ENCODE data around the gene CHST8. TPM values are rescaled to one million over a fixed set of nuclear protein-coding genes. Genes with fewer than 3 reads are reported as not detected.

CHST8 gene
- total RNA-seq, 2 experiments from 2014 or later = not detected

DNA sequence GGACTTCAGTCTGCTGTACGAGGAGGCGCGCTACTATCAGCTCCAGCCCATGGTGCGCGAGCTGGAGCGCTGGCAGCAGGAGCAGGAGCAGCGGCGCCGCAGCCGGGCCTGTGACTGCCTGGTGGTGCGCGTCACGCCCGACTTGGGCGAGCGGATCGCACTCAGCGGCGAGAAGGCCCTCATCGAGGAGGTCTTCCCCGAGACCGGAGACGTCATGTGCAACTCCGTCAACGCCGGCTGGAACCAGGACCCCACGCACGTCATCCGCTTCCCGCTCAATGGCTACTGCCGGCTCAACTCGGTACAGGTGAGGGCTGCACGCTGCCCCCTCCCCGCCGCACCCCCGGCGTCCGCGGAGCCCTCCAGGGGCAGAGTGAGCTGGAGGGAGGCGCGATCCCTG, 189.5 kb downstream of the CHST8 start:
- CTCF ChIA-PET = interaction anchor here (1.9 kb wide), 1 partner anchor 34 kb away, joined by 5 read pairs; no protein-coding TSS in a partner anchor
- H3K4me1 ChIP-seq (ENCODE audit: insufficient read depth, low read length) = peaks cover 15% of the 10 kb centered on the region
- H3K36me3 ChIP-seq (ENCODE audit: insufficient read depth, low read length) = no peaks in the 10 kb centered on the region
- intact Hi-C loops (cut with DNase I, micrococcal nuclease) = no loop called here
- Mint-ChIP-seq H3K4me3 (no peak overlapping the region), H3K27ac (no peak overlapping the region), H3K9me3 (no peaks in the 10 kb centered on the region), H3K4me1 (ENCODE audit: low read depth) (peaks cover 3% of the 10 kb centered on the region), H3K27me3 (peaks cover 9% of the 10 kb centered on the region), H3K36me3 (ENCODE audit: low read depth) (no peaks in the 10 kb centered on the region)
- no peak overlapping the region for H3K27ac ChIP-seq (ENCODE audit: low read depth in 1 of 2, low read length in 2 of 2)
- ATAC-seq (ENCODE audit: poor library complexity) = no peak
- H3K4me3 ChIP-seq (ENCODE audit: low read length) = no peak overlapping the region
- POLR2A ChIA-PET = interaction anchor here (1.0 kb wide), 1 partner anchor 13 kb away, joined by 4 read pairs; no protein-coding TSS in a partner anchor
- no peaks in the 10 kb centered on the region for H3K9me3 ChIP-seq (ENCODE audit: control insufficient read depth in 1 of 2, insufficient read depth in 1 of 2, low read length in 2 of 2)
- TF ChIP-seq, protein P1, sequence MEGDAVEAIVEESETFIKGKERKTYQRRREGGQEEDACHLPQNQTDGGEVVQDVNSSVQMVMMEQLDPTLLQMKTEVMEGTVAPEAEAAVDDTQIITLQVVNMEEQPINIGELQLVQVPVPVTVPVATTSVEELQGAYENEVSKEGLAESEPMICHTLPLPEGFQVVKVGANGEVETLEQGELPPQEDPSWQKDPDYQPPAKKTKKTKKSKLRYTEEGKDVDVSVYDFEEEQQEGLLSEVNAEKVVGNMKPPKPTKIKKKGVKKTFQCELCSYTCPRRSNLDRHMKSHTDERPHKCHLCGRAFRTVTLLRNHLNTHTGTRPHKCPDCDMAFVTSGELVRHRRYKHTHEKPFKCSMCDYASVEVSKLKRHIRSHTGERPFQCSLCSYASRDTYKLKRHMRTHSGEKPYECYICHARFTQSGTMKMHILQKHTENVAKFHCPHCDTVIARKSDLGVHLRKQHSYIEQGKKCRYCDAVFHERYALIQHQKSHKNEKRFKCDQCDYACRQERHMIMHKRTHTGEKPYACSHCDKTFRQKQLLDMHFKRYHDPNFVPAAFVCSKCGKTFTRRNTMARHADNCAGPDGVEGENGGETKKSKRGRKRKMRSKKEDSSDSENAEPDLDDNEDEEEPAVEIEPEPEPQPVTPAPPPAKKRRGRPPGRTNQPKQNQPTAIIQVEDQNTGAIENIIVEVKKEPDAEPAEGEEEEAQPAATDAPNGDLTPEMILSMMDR (IDR thresholded peaks at IDR 0.05) = no peak
- peak in 1 of 14 experiments; percentile 10 for DNase-seq
- no peaks in the 10 kb centered on the region for H3K27me3 ChIP-seq (ENCODE audit: control insufficient read depth in 1 of 2, insufficient read depth in 2 of 2, low read length in 2 of 2)

DNA sequence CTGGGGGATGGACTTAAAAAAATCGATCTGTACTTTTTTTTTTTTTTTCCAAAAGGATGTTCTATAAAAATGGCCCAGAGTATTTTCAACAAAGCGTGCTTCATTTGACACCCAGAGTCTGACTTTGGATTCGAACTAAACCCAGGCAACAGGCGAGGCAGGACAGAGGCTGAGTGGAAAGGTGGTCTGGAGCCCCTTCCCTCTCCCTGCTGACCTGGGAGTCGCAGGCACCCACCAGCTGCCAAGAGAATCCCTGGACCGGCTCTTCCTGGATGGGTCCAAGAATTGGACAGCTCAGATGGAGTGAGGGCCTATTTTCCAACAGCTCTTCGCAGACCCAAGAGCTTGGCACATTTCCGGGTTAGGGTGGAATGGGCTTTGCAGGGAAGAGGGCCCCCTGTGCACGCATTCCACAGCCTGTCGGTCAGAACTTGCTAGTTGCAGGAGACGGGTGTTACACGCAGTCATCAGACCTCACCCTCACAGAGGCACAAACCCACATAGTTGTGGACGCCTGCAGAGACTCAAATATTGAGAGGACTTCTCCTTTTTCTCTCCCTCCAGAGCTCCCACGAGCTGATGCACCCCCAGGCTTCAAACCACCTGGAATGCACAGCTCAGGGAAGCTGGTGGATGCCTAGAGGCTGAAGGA, 190.1 kb downstream of the CHST8 start:
- Mint-ChIP-seq H3K9me3 (no peaks in the 10 kb centered on the region), H3K27ac (no peak overlapping the region), H3K36me3 (ENCODE audit: low read depth) (no peaks in the 10 kb centered on the region), H3K4me1 (ENCODE audit: low read depth) (no peaks in the 10 kb centered on the region), H3K4me3 (no peak overlapping the region), H3K27me3 (peaks cover 9% of the 10 kb centered on the region)
- no peaks in the 10 kb centered on the region for H3K27me3 ChIP-seq (ENCODE audit: control insufficient read depth in 1 of 2, insufficient read depth in 2 of 2, low read length in 2 of 2)
- no peaks in the 10 kb centered on the region for H3K36me3 ChIP-seq (ENCODE audit: insufficient read depth, low read length)
- ChIA-PET POLR2A (no interaction called here), CTCF (interaction anchor here (1.9 kb wide), 1 partner anchor 34 kb away, joined by 5 read pairs; no protein-coding TSS in a partner anchor)
- H3K4me3 ChIP-seq (ENCODE audit: low read length) = no peak overlapping the region
- H3K27ac ChIP-seq (ENCODE audit: low read depth in 1 of 2, low read length in 2 of 2) = no peak overlapping the region
- no peak for ATAC-seq (ENCODE audit: poor library complexity)
- no peaks in the 10 kb centered on the region for H3K9me3 ChIP-seq (ENCODE audit: control insufficient read depth in 1 of 2, insufficient read depth in 1 of 2, low read length in 2 of 2)
- DNase-seq = peak in 2 of 14 experiments; percentile 5 to 19
- peaks cover 9% of the 10 kb centered on the region for H3K4me1 ChIP-seq (ENCODE audit: insufficient read depth, low read length)
- intact Hi-C loops (cut with DNase I, micrococcal nuclease) = no loop called here
- TF ChIP-seq, protein P1 (IDR thresholded peaks at IDR 0.05) = no peak

DNA sequence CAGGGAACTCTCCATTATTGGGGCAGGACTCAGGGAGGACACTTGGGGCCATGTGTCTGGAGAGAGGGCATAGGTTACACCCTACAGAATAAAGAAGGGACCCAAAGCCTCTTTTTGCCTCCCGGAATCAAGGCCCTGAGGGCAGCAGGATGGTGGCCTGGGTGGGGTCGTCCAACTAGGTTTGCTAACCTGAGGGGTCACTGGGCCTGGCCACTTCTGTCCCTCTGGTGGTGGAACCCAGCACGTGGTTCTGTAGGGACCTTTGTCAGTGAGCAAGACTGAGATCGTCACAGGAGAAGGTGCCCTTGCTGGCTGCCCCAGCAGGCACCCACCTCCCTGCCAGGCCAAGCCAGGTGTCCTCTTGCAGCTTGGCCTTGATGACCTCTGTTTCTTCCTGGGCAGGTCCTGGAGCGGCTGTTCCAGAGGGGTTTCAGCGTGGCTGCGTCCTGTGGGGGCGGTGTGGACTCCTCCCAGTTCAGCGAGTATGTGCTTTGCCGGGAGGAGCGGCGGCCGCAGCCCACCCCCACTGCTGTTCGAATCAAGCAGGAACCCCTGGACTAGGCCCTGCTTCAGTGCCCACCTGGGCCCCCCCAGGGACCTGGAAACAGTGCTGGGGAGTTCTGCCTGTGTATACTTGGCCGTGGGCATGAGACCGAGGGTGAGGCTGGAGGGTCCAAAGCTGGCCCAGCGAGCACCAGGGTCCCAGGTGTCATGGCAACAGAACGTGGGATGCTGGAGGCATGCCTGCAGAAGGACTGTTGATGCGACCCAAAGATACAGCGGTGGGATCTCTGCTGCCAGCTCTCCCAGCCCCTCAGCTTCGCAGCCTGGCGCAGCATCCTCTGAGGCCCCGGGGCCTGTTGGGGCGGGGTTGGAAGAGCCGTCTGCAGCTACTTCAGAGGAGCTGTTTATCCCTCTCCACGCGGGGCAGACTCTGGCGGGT, 190.9 kb downstream of the CHST8 start:
- Histone ChIP-seq H3K9me3 (ENCODE audit: control insufficient read depth in 1 of 2, insufficient read depth in 1 of 2, low read length in 2 of 2) (no peaks in the 10 kb centered on the region), H3K36me3 (ENCODE audit: insufficient read depth, low read length) (no peaks in the 10 kb centered on the region), H3K27ac (ENCODE audit: low read depth in 1 of 2, low read length in 2 of 2) (no peak overlapping the region), H3K4me1 (ENCODE audit: insufficient read depth, low read length) (peaks cover 12% of the 10 kb centered on the region), H3K27me3 (ENCODE audit: control insufficient read depth in 1 of 2, insufficient read depth in 2 of 2, low read length in 2 of 2) (no peaks in the 10 kb centered on the region), H3K4me3 (ENCODE audit: low read length) (no peak overlapping the region)
- no peak overlapping the region for H3K27ac Mint-ChIP-seq
- H3K9me3 Mint-ChIP-seq = no peaks in the 10 kb centered on the region
- peak in 2 of 14 experiments; percentile 5 to 16 for DNase-seq
- intact Hi-C loops (cut with DNase I, micrococcal nuclease) = no loop called here
- H3K27me3 Mint-ChIP-seq = peaks cover 9% of the 10 kb centered on the region
- CTCF ChIA-PET = no interaction called here
- no peaks in the 10 kb centered on the region for H3K4me1 Mint-ChIP-seq (ENCODE audit: low read depth)
- no peak for ATAC-seq (ENCODE audit: poor library complexity)
- TF ChIP-seq, protein P1 (IDR thresholded peaks at IDR 0.05) = no peak
- no peak overlapping the region for H3K4me3 Mint-ChIP-seq
- POLR2A ChIA-PET = no interaction called here
- H3K36me3 Mint-ChIP-seq (ENCODE audit: low read depth) = no peaks in the 10 kb centered on the region

Measured in CD4-positive, alpha-beta T cell (primary cell).